GM18511 (cell line): ENCODE results near the gene CALCOCO2.

Experiments
- ATAC-seq: cut with Tn5 transposase; IDR thresholded peaks from one replicate; pipeline ENCODE4 v1.9.1; 2021; ENCODE audit warnings: mild to moderate bottlenecking, moderate library complexity; ENCODE audit not compliant: unreplicated experiment

The CALCOCO2 gene

DNA sequence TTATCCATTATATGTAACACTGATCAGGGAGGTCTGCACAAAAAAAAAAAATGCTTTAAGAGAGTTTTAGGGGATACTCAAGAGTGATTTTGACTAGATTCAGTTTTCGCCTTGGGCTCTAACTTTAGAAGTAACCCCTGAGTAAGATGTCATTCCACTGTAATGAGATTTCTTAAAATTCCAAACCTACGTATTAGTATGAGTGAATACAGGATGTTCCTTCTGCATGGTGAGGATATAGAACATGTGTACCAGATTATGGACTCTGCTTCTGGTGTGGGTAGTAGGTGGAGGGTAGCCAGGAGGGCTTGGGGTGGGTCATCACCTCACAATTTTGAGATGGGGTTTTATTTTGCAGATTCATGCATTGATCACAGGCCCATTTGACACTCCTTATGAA is 81.6 kb downstream of the CALCOCO2 start:
- ATAC-seq: no peak
